Stimulated activated CD8-positive, alpha-beta memory T cell treated with anti-CD3 and anti-CD28 coated beads, Interleukin-4, amount 100 ng/mL, for 48 hours (primary cell): Measurements from ENCODE around the gene C20orf202.
"Not testable (repeated sequence)": the region's sequence is repeated elsewhere in the genome, so short reads cannot be mapped to it uniquely, and the experiment has no call there.

Experiments used
- DNase-seq: peaks from one replicate; pipeline ENCODE4 v3.0.0-alpha.2; 2020

C20orf202 gene

DNA sequence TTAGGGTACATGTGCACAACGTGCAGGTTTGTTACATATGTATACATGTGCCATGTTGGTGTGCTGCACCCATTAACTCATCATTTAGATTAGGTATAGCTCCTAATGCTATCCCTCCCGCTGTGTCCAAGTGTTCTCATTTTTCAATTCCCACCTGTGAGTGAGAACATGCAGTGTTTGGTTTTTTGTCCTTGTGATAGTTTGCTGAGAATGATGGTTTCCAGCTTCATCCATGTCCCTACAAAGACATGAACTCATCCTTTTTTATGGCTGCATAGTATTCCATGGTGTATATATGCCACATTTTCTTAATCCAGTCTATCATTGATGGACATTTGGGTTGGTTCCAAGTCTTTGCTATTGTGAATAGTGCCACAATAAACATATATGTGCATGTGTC lies 47.0 kb downstream of the C20orf202 start:
- not testable (repeated sequence) for DNase-seq

DNA sequence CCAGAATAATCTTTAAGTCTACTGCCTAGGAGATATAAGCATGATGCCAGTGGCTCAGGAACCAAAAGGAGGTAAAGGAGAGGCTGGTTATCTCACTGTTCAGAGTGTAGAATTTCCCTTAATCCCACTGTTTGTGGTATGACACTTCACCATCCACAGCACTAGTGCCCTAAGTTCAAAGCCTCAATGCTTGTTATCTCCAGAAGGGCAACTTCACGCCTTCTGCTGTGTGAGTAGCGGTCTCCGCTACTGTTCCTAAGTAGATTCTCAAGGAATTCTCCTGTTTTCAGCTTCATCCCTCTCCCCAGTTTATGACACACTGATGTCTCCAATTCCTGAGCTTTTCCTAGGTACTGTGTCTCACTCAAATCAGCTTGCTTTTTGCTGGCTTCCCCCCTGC lies 49.2 kb downstream of the C20orf202 start:
- DNase-seq = no peak

DNA sequence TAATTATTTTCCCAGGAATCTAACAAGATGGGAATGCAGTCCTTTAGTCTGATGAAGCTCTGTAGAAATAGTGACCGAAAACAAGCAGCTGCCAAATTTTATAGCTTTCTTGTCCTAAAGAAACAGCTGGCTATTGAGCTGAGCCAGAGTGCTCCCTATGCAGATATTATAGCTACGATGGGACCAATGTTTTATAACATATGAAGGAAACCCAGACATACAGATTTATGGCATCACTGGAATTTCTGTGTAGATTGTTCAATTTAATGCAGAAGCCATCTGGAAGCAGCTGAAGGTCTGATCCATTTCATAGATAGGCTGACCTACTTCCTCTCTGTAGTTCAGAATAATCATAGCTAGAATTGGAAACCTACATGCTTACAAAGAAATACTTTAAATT lies 51.0 kb downstream of the C20orf202 start:
- DNase-seq = no peak

DNA sequence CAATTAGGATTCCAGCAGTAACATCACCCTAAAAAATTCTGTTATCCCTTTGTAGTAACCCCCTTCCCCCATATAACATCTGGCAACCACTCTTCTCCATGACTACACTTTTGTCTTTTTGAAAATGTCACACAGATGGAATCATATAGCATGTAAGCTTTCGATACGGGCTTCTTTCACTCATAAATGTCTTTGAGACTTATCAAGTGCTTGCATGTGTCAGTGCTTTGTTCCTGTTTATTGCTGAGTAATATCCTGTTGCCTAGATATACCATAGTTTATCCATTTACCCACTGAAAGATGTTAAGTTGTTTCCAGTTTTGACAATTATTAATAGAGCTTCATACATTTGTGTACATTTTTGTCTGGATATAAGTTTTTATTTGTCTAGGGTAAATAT lies 52.4 kb downstream of the C20orf202 start:
- DNase-seq = no peak
